Progenitor cell of endocrine pancreas (in vitro differentiated cells): ENCODE data around the gene SLC35F3. TPM values are rescaled to one million over a fixed set of nuclear protein-coding genes. Genes with fewer than 3 reads are reported as not detected.

Experiments
- DNase-seq: peaks from one replicate; pipeline ENCODE4 v3.0.0; 2021; ENCODE audit warnings: low spot score; ENCODE audit not compliant: unreplicated experiment
- H3K27ac Mint-ChIP-seq: 2 replicates; pipeline ENCODE4 v1.8.0; 2021; ENCODE audit warnings: mild to moderate bottlenecking, moderate library complexity, mixed read lengths
- H3K27me3 Mint-ChIP-seq: 2 replicates; pipeline ENCODE4 v1.8.0; 2021; ENCODE audit warnings: mixed read lengths
- H3K36me3 Mint-ChIP-seq: 2 replicates; pipeline ENCODE4 v1.8.0; 2022; ENCODE audit warnings: mixed read lengths; ENCODE audit not compliant: insufficient read depth
- H3K4me1 Mint-ChIP-seq: 2 replicates; pipeline ENCODE4 v1.8.0; 2021; ENCODE audit warnings: low read depth, mixed read lengths
- H3K4me3 Mint-ChIP-seq: 2 replicates; pipeline ENCODE4 v1.8.0; 2021; ENCODE audit warnings: low read depth, mild to moderate bottlenecking, moderate library complexity, mixed read lengths
- H3K9me3 Mint-ChIP-seq: 2 replicates; pipeline ENCODE4 v1.8.0; 2021; ENCODE audit warnings: low read depth, mixed read lengths
- total RNA-seq: library from RNA; stranded (reverse); gene quantifications from 2 replicates; pipeline ENCODE4 v1.2.1, GENCODE V29; 2021
- TF ChIP-seq, protein P1 (sequence below): fragments of 200-600 bp; sonication (generic); IDR thresholded peaks from one replicate; pipeline ENCODE4 v1.5.0; 2021; ENCODE audit warnings: antibody characterized with exemption, mild to moderate bottlenecking; ENCODE audit not compliant: unreplicated experiment

Gene SLC35F3
- total RNA-seq, 1 donor from 2014 or later: 0.74 TPM

DNA sequence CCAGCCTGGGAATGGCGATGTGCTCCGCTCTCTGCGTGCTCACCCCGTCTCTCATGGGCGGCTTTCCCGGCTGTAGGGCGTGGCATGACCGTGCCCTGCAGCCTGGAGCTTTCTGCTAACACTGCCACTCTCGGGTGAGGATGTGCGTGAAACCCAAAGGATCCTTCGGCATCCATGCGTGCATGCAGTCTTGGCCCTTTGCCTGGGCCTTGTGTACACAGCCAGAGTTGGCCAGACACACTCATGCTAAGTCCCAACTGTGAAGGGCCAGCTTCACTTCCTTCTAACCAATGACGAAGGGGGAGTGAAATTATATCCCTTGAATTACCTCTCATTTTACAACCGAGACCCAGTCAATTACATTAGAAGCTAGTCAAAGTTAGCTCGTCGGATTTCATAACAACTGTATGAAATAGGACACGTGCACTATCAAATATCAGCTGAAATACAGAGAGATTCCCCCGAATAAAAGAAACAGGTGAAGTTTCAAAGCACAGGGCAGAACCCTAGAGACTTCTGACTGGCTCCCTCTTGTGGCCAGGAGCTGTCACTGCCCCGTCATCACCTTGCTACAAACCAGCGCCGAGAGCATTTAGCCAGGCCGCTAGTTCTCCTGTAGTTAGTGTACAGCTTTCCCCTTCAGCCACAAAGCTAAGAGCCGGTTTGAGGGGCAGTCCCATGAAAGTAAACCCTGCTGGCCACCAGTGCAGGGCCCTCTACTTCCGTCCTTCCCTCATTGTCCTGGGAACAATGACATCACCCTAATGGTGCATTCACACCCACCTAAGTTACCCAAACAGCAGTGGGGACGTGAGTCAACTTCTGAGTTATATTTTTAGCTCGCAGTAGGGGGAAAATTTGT lies 405.4 kb downstream of the SLC35F3 start:
- H3K4me1 Mint-ChIP-seq: peaks cover 5% of the 10 kb centered on the region
- H3K4me3 Mint-ChIP-seq: no peak overlapping the region

DNA sequence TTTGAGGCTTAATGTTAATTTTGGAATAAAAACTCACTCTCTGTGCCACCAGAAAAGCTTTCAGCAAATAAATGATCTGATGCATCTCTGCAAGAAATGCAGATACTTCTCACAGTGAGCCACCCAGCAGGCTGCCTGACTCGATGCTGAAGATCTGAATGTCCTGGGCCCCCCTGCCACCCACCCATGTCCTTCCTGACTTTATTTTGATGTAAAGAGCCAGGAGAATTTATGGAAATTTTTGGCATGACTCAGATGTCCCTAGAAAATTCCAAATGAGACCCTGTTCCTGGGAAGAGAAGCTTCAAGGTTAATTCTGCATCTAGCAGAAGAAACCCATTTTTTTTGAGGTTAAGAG lies 406.0 kb downstream of the SLC35F3 start:
- no peaks in the 10 kb centered on the region for H3K9me3 Mint-ChIP-seq
- TF ChIP-seq, protein P1, sequence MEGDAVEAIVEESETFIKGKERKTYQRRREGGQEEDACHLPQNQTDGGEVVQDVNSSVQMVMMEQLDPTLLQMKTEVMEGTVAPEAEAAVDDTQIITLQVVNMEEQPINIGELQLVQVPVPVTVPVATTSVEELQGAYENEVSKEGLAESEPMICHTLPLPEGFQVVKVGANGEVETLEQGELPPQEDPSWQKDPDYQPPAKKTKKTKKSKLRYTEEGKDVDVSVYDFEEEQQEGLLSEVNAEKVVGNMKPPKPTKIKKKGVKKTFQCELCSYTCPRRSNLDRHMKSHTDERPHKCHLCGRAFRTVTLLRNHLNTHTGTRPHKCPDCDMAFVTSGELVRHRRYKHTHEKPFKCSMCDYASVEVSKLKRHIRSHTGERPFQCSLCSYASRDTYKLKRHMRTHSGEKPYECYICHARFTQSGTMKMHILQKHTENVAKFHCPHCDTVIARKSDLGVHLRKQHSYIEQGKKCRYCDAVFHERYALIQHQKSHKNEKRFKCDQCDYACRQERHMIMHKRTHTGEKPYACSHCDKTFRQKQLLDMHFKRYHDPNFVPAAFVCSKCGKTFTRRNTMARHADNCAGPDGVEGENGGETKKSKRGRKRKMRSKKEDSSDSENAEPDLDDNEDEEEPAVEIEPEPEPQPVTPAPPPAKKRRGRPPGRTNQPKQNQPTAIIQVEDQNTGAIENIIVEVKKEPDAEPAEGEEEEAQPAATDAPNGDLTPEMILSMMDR: no peak

More for the DNA sequence above, 405.4 kb downstream of the SLC35F3 start:
- peak; percentile 51 for DNase-seq
- Mint-ChIP-seq H3K27ac (no peak overlapping the region), H3K9me3 (no peaks in the 10 kb centered on the region), H3K36me3 (no peaks in the 10 kb centered on the region), H3K27me3 (peaks cover 14% of the 10 kb centered on the region)
- TF ChIP-seq, protein P1: peak; percentile 92

DNA sequence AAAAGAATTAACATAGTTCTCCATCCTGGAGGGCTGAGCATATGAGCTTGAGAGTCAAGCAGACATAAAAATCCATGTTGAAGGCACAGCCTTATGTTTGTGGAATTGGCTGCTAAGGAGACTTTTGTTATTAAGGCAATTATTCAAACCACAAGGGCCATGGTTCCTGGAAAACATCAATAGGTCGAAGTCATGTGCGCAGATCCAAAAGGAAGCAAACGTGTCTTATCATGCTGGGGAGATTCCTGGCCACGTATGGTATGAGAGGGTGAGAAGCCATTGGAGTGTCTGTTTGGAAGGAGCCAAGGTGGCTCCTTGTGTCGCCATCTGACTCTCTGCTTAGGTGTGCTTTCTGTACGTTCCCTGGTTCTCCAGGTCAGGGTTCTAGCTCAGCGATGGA lies 406.9 kb downstream of the SLC35F3 start:
- H3K36me3 Mint-ChIP-seq: no peaks in the 10 kb centered on the region
- H3K4me3 Mint-ChIP-seq: no peak overlapping the region
- DNase-seq: no peak
- TF ChIP-seq, protein P1: no peak
- no peaks in the 10 kb centered on the region for H3K9me3 Mint-ChIP-seq
- peaks cover 14% of the 10 kb centered on the region for H3K27me3 Mint-ChIP-seq
- H3K4me1 Mint-ChIP-seq: peaks cover 5% of the 10 kb centered on the region
- no peak overlapping the region for H3K27ac Mint-ChIP-seq

More for the DNA sequence above, 406.0 kb downstream of the SLC35F3 start:
- H3K4me1 Mint-ChIP-seq: peaks cover 5% of the 10 kb centered on the region
- no peak overlapping the region for H3K4me3 Mint-ChIP-seq
- H3K27me3 Mint-ChIP-seq: peaks cover 14% of the 10 kb centered on the region
- no peak for DNase-seq
- no peak overlapping the region for H3K27ac Mint-ChIP-seq
- H3K36me3 Mint-ChIP-seq: no peaks in the 10 kb centered on the region

GRCh38 chr1:234313171-234313570 lies 408.7 kb downstream of the SLC35F3 start:
- H3K27ac Mint-ChIP-seq: no peak overlapping the region
- TF ChIP-seq, protein P1: no peak
- no peaks in the 10 kb centered on the region for H3K36me3 Mint-ChIP-seq
- H3K4me3 Mint-ChIP-seq: no peak overlapping the region
- H3K9me3 Mint-ChIP-seq: no peaks in the 10 kb centered on the region
- H3K27me3 Mint-ChIP-seq: peaks cover 16% of the 10 kb centered on the region
- H3K4me1 Mint-ChIP-seq: peaks cover 5% of the 10 kb centered on the region
- DNase-seq: no peak

- TF ChIP-seq, protein P1: no peak
- H3K9me3 Mint-ChIP-seq: no peaks in the 10 kb centered on the region
Measured at GRCh38 chr1:234315091-234315541, 410.6 kb downstream of the SLC35F3 start.

More at GRCh38 chr1:234315091-234315541, 410.6 kb downstream of the SLC35F3 start:
- Mint-ChIP-seq H3K27ac (no peak overlapping the region), H3K4me1 (peaks cover 4% of the 10 kb centered on the region), H3K36me3 (no peaks in the 10 kb centered on the region), H3K4me3 (no peak overlapping the region), H3K27me3 (peaks cover 18% of the 10 kb centered on the region)
- DNase-seq: no peak
